ENCODE data around the gene CRTAC1. TPM values are rescaled to one million over a fixed set of nuclear protein-coding genes. Genes with fewer than 3 reads are reported as not detected.

Gene CRTAC1
- total and polyA plus RNA-seq, 10 of the 15 experiments (the other 5 are each of a cell fraction or from before 2014, with no cell fraction given) = 0.10 TPM; not detected in 9

DNA sequence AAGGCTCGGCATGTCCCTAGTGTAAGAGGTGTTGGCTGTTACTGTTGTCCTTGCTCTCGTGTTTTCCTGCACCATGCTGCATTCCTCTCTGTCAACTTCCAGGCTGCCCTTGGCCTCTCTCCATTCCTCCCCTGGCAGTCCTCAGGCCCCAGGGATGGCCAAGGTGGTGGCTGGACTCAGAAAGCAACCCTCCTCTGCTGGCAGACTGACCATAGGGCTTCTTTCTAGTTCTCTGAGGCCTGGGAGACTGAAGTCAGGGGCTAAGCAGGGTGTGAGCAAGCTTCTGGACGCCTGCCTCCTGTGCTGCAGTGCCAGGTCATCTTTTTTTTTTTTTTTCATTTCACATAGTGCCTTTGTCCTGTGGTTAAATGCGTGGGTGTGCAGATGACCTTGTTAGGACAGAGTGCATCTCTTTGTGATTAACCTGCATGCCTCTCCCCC is 108.8 kb downstream of the CRTAC1 start:
- ChIA-PET CTCF (no interaction called here), RAD21 (ENCODE audit: unreplicated experiment) (no interaction called here), SMC1A (ENCODE audit: uncharacterized antibody, unreplicated experiment) (no interaction called here), POLR2A (no interaction called here)
- no peak overlapping the region for H3K27ac ChIP-seq (ENCODE audit: control insufficient read depth, insufficient read depth)
- no peak for FAIRE-seq
- no peak for ATAC-seq
- no peak for DNase-seq (ENCODE audit: low read depth, low spot score)
- H3K9ac ChIP-seq (ENCODE audit: control insufficient read depth, insufficient read depth, low read length) = no peak overlapping the region
- in situ Hi-C loops (cut with MboI) = no loop called here
- H3K4me2 ChIP-seq (ENCODE audit: control insufficient read depth, insufficient read depth) = no peak overlapping the region
- H3K4me3 ChIP-seq = no peak overlapping the region
- WGBS (ENCODE audit: insufficient coverage, insufficient replicate concordance, low lambda C conversion rate, missing lambda C conversion rate) = 0% methylated on average over 4 of the region's 4 CpGs
- H3K36me3 ChIP-seq (ENCODE audit: control insufficient read depth in 2 of 2, insufficient read depth in 2 of 2, low read length in 1 of 2) = no peaks in the 10 kb centered on the region
- TF ChIP-seq POLR2AphosphoS2 (IDR thresholded peaks at IDR 0.05; ENCODE audit: low read depth, low read length) (no peak), CBFB (IDR thresholded peaks at IDR 0.05; ENCODE audit: low read depth) (no peak), NR2C2 (IDR thresholded peaks at IDR 0.05; ENCODE audit: borderline replicate concordance, control insufficient read depth, insufficient read length, low read depth) (no peak), HDAC2 (IDR thresholded peaks at IDR 0.05) (no peak), ATF7 (IDR thresholded peaks at IDR 0.05; ENCODE audit: low read depth) (no peak), ZNF622 (IDR thresholded peaks at IDR 0.05) (no peak), TCF7 (IDR thresholded peaks at IDR 0.05; ENCODE audit: borderline replicate concordance) (no peak), NFXL1 (IDR thresholded peaks at IDR 0.05; ENCODE audit: borderline replicate concordance) (no peak), STAT3 (IDR thresholded peaks at IDR 0.05; ENCODE audit: low read depth, low read length) (no peak), BHLHE40 (IDR thresholded peaks at IDR 0.05; ENCODE audit: borderline replicate concordance in 1 of 2, low read depth in 2 of 2, low read length in 1 of 2) (no peak), MXI1 (IDR thresholded peaks at IDR 0.05; ENCODE audit: low read depth, low read length) (no peak), IRF4 (IDR thresholded peaks at IDR 0.05; ENCODE audit: low read depth, low read length) (no peak)
- TF ChIP-seq, protein P1, sequence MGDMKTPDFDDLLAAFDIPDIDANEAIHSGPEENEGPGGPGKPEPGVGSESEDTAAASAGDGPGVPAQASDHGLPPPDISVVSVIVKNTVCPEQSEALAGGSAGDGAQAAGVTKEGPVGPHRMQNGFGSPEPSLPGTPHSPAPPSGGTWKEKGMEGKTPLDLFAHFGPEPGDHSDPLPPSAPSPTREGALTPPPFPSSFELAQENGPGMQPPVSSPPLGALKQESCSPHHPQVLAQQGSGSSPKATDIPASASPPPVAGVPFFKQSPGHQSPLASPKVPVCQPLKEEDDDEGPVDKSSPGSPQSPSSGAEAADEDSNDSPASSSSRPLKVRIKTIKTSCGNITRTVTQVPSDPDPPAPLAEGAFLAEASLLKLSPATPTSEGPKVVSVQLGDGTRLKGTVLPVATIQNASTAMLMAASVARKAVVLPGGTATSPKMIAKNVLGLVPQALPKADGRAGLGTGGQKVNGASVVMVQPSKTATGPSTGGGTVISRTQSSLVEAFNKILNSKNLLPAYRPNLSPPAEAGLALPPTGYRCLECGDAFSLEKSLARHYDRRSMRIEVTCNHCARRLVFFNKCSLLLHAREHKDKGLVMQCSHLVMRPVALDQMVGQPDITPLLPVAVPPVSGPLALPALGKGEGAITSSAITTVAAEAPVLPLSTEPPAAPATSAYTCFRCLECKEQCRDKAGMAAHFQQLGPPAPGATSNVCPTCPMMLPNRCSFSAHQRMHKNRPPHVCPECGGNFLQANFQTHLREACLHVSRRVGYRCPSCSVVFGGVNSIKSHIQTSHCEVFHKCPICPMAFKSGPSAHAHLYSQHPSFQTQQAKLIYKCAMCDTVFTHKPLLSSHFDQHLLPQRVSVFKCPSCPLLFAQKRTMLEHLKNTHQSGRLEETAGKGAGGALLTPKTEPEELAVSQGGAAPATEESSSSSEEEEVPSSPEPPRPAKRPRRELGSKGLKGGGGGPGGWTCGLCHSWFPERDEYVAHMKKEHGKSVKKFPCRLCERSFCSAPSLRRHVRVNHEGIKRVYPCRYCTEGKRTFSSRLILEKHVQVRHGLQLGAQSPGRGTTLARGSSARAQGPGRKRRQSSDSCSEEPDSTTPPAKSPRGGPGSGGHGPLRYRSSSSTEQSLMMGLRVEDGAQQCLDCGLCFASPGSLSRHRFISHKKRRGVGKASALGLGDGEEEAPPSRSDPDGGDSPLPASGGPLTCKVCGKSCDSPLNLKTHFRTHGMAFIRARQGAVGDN (IDR thresholded peaks at IDR 0.05) = no peak
- no peaks in the 10 kb centered on the region for H4K20me1 ChIP-seq (ENCODE audit: control insufficient read depth, insufficient read depth)
- no peaks in the 10 kb centered on the region for H3K9me3 ChIP-seq (replicated peaks; ENCODE audit: control insufficient read depth, insufficient read depth, low read length)
- H3K4me1 ChIP-seq (ENCODE audit: control insufficient read depth, insufficient read depth, low read length) = no peaks in the 10 kb centered on the region
- no peak overlapping the region for H2AFZ ChIP-seq (ENCODE audit: control insufficient read depth, low read depth, low read length)
- H3K79me2 ChIP-seq (ENCODE audit: control insufficient read depth, insufficient read depth, low read length) = no peaks in the 10 kb centered on the region
- no peaks in the 10 kb centered on the region; a peak in 2 of 4 replicates for H3K27me3 ChIP-seq (replicated peaks in 1 of 2; ENCODE audit: control insufficient read depth in 2 of 2, insufficient read depth in 2 of 2, low read length in 1 of 2)
- intact Hi-C loops (cut with micrococcal nuclease; ENCODE audit: unreplicated experiment) = no loop called here
- no TSS peak for BruUV-seq (replicated peaks)

Measured in GM12878 (cell line).